GM23248 (cell line): ENCODE measurements around the gene CRYGC.

Source experiments
- EZH2 ChIP-seq: fragments of 200-600 bp; sonication (generic); IDR thresholded peaks from 2 replicates; pipeline ENCODE4 v1.6.1; 2018; ENCODE audit warnings: antibody characterized with exemption, mild to moderate bottlenecking; ENCODE audit not compliant: insufficient read depth, poor library complexity, severe bottlenecking
- EZH2phosphoT487 ChIP-seq: fragments of 200-600 bp; sonication (generic); IDR thresholded peaks from 2 replicates; pipeline ENCODE4 v1.6.1; 2018; ENCODE audit warnings: antibody characterized with exemption, moderate library complexity, mild to moderate bottlenecking, low read depth; ENCODE audit not compliant: insufficient read depth

- no peak for TF ChIP-seq EZH2
- TF ChIP-seq EZH2phosphoT487 = no peak
Measured at GRCh38 chr2:208135794-208136715, 6.4 kb upstream of the CRYGC start.
